Activated CD8-positive, alpha-beta memory T cell treated with anti-CD3 and anti-CD28 coated beads, Interleukin-2, amount 50 U/mL, for 4 hours (primary cell): ENCODE results near the gene CPNE4.
"Not testable (repeated sequence)": the region's sequence is repeated elsewhere in the genome, so short reads cannot be mapped to it uniquely, and the experiment has no call there.

Source experiments
- DNase-seq: peaks from one replicate; pipeline ENCODE4 v3.0.0-alpha.2; 2020

Gene CPNE4

DNA sequence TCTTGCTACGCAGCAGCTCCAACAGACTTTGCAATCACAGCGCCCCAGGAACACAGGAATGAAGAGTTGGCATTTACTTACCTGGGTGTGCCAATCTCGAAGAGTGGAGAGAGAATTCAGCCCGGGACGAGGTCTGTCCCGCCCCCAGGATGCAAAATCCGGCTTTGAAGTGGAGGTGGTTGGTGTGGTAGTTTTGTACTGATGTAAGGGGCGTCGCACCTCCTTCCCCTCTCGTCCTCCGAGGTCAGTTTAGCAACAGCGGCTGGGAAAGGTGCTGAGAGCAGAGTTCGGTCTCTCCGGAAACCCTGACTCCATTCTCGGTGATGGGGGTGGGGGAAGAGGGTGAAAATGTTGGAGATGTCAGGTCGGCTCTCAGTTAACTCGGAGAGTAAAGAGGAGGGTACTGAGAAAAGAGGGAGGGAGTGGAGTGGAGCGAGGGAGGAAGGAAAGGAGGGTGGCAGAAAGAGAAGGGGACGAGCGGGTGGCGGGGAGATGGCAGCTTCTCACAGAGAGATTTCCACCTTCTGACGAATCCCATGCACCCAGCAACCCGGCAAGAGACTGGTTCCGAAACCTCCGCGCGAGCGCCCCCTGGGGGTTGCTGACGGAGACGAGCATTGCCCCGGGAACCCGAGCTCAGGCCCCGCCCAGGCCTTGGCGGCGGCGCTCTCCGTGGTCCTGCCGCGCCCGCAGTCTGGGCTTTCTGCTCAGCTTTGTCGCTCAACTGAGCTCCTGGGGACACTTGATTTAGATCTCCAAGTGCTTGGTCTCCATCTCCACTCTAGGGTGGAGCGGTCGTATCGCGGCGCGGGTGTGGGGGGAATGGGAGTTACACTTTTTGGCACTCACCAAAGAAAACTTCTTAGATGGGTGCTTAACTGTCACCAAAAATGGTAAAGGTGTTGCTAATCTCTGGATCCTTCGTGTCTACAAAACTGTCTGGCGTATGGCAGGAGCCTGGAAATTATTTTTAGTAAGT is at the start of gene CPNE4:
TSS of gene CPNE4 (minus strand) at position 529 of the 979 bp plus-strand sequence.
- peak; percentile 25 for DNase-seq

- DNase-seq, result no peak
Observed at GRCh38 chr3:132083583-132084279, 48.9 kb upstream of the CPNE4 start.

- DNase-seq, result no peak
Observed at GRCh38 chr3:132083159-132083558, 48.3 kb upstream of the CPNE4 start.

DNA sequence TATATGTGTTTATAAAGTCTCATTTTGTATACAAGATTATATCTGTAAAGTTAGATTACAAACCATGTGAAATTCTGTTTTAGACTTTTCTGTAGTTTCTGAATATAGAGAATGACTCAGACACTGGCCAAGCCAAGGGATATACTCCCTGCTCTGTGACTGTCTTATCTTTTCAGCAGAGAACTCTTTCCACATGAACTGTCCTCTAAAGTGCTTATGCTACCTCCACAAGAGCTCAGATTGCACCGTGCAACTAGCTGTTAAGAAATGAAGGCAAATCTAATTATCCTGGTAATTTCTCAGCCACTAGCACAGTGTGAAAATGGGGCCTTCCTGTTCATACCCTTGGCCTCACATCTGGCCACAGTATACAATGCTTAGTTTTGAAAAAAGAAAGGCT is 44.3 kb upstream of the CPNE4 start:
- no peak for DNase-seq

DNA sequence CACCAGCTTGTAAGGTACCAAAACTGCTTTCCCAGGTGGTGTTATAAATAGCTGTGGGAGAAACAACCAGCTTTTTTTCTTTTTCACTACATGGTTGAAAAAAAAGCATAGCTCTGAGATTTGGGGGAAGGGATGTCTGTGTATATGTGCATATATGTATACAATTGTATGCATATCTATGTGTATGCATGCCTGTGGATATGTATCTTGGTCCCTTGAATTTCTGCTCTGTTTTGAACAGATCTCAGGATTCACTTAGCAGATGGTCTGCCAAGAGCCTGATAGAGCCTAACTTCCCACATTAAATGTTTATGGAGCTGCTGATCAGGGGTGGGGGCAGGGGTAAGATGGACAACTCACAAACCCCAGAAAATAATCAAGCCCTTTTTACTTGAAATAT is 39.0 kb upstream of the CPNE4 start:
- DNase-seq, result no peak

DNA sequence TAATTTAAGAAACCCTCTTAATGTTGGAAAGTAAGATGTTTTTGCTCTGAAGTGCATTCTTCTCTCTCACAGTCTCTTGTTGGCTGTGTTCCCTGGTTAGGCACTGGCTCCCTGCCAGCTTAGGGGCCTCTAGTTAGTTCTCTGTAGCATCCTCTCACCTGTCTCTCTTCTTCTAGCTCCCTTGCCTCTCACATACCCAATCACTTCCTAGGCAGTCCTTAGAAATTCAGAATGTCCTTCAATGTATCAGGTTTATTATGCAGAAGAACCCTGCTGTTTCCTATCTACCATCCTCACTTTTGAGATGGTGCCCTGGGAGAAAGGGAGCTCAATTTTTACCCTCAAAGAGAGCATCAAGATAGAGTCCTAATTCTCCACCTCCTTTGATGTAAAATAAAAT is 36.2 kb upstream of the CPNE4 start:
- DNase-seq, result no peak

DNA sequence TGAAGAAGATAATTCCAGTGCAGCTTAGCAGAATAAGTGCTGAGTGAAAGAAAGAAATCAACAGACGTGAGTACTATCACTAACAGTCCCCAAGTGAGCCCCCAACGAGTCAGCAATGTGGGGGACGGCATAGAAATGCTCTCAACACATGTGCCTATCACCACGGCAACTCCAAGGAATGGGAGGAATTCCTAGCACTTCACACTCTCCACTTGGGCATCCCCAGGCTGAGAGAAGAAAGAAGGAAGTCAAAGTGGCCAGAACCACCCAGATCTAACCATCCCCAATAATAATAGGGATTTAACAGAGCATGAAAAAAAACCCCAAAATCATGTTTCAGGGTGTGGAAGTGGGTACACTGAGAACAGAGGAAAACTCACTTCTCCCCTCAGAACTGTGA is 29.3 kb upstream of the CPNE4 start:
- DNase-seq, result no peak

DNA sequence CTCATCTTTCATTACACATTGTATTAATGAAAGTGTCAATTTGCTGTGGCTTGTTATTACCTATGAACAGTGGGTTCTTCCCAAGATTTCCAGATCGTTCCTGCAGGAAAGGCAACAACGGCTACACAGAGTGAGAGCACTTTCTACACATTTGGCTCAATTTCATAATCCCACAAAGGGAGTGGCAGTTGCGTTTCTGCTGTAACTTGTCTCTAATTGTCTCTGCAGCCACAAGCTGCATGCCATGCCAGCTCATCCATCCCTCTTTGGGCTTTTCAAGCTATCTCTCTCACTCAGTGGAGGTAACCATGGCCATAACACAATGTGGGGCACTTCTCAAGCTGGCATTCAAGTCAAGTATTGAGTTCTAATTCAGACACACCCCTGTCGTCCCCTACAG is 27.7 kb upstream of the CPNE4 start:
- DNase-seq, result no peak

DNA sequence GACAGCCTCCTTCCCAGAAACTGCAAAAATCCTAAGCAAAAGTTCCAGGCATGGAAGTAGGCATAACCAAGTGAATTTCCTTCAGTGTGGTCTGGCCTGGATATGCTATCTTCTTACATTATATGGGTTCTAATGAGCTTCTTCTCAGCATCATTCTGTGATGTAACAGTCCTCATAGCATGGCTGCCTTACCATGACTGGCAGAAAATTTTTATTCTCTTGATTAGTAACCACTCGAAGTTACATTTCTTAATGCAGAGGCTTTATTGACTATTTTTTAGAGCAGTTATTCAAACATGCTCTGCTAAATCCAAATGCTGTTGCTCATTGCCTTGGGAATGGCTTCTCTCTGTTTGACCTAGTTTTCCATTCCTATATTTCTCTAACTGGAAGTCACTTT is 21.1 kb upstream of the CPNE4 start:
- no peak for DNase-seq

GRCh38 chr3:132047209-132047608 is 12.4 kb upstream of the CPNE4 start:
- no peak for DNase-seq

DNA sequence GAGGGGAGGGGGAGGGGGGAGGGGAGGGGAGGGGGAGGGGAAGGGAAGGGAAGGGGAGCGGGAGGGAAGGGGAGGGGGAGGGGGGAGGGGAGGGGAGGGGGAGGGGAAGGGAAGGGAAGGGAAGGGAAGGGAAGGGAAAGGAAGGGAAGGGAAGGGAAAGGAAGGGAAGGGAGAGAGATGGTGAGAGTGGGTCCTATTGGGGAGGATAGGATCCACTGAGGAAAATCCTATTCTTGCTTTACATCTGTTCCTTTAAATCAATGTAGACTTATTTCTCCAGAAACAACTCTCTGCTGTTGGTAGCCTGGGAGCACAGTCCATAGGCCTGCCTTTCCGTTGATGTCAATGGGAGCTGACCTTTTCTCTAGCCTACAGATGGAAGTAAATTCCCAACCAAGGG is 10.1 kb upstream of the CPNE4 start:
- DNase-seq, result not testable (repeated sequence)

DNA sequence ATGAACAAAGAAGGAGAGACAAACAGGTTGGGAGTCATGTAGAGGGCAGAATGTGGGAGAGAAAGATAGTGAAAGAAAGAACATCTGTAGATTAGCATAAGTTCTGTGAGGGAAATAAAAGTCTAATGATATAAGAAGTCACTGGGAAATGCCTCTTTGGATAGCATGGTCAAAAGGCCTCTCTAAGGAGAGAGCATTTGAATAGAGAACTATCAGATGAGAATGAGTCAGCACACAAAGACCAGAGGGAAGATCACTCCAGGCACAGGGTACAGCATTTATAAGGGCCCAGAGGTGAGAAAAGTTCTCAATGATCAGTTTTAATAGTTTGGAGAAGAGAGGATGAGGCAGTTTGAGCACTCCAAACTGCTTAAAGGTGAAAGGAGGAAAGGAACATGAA is 7.9 kb upstream of the CPNE4 start:
- DNase-seq, result no peak

GRCh38 chr3:132038198-132038825 is 3.5 kb upstream of the CPNE4 start:
- no peak for DNase-seq

DNA sequence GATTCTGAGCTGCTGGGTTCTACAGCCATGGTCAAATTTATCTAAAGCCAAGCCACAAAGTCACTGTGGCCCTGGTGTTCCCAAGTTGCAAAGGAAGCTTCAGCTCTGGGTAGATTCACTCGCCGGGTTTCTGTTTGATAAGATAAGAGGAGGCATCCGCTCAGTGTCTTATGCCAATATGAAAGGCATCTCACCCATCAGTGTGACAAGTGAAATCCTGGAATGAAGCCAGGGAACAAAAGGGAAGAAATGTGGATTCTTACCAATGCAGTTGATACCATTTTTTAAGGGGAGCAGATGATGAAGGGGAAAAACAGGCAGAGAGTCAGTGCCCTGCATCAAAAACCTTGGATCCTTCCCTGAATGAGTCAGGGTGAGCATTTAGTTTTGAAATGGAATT is 2.8 kb upstream of the CPNE4 start:
- DNase-seq, result no peak

DNA sequence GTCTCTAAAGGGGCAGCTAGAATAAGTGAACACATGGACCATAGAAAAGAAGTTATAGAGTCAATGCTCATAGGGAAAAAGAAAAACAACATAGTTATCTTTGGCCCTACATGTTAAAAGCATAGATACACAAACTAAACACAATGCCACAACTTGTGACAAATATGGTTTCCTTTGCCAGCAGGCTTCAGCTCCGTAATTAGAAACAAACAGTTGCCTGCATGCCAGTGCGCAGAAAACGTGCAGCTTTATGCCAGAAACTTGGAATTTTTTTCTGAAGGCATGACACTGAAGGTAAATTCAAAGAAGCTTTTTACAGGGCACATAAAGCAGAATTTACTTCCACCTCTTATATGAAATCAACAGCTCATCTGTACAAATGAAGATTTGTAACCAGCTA is 2.2 kb upstream of the CPNE4 start:
- no peak for DNase-seq

DNA sequence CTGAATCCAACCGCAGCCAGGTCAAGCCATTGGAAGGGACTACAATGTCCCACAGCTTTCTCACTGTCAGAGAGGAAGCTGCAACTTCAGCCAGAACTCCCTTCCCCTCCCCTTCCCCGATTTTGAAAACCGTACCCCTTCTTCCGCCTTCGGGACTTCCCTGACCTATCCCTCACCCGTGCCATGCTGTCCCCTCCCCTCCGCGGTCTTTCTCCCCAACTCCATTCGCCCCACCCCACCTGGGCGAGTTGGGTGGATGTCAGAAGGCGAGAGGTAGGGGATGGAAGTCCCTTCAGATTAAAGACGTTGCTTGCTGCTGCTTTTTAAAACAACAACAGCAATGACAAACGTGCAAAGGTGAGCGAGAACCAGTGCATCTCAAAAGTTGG is 723 bp downstream of the CPNE4 start:
- no peak for DNase-seq

DNA sequence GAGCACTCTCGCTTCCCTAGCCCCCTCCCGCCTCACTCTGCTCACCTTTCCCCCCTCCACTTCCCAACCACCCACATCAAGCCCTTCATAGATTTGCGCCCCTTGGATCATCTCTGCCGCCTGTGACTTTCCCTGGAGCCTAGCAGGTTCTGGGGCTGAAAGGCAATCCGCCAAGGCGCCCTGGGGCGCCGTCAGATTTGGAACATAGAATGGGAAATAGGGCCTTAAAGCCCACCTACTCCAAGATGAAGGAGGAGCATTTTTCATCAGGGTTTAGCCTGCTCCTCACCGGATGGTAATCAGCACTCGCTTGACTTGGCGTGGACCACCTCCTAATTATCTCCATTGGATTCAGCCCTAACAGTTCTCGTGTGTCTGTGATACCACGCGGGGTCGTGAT is 1.3 kb downstream of the CPNE4 start:
- no peak for DNase-seq

DNA sequence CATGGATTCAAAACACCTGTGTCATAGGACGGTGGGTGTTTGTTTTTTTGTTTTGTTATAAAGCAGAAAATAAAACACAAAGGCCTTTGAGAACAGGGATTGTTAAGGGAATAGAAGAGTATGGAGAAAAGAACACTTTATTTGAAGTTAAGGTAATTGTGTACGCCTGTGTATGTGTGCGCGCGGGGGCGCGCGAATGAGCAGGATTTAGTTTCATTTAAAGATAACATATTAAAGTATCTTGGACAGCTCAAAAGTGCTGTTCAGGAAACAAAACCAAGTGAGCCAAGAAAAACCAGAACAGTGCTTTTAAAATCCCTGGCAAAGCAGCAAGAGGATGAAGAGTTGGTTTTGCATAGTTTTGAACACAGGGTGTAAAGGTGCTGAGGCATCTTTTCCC is 1.9 kb downstream of the CPNE4 start:
- no peak for DNase-seq

- DNase-seq, result peak; percentile 24
Observed at GRCh38 chr3:132029182-132029902, 5.5 kb downstream of the CPNE4 start.

DNA sequence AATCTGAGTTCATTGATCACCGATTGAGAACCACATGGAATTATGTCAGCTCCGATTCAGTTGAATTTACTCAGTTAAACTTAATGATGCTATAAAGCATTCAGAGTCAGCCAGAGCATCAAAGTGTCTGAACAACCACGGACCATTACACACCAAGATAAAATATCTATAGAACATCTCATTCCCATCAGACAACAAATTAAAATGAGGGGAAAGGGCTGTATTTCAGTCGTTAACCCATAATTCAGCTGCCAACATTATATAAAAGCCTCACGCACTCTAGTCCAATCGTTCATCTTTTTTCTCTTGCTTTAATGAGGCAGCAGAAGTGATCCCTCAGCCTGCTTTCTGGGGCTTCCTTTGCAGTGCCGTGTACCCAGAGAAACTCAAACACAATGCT is 11.9 kb downstream of the CPNE4 start:
- no peak for DNase-seq

GRCh38 chr3:132020058-132020457 is 14.8 kb downstream of the CPNE4 start:
- DNase-seq, result no peak

DNA sequence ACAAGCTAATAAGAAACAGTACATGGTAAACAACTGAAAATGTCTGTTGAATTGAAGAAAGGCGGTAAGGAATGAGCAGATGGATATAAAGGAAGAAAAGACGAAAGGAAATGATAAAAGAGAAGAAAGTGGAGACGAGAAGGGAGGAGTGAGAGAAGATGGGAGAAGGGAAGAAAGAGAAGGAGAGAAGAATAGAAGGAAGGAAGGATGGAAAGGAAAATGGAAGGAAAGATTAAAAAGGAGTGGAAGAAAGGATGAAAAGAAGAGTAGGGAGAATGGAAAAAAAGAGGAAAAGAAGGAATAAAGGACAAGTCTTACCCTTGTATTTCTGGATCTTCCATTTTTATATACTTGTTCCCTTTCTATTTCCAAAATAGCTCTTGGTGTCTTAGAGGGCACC is 17.7 kb downstream of the CPNE4 start:
- no peak for DNase-seq
